ENCODE results near the gene GRM1.
"Not testable (repeated sequence)": the region's sequence is repeated elsewhere in the genome, so short reads cannot be mapped to it uniquely, and the experiment has no call there.

The GRM1 gene

DNA sequence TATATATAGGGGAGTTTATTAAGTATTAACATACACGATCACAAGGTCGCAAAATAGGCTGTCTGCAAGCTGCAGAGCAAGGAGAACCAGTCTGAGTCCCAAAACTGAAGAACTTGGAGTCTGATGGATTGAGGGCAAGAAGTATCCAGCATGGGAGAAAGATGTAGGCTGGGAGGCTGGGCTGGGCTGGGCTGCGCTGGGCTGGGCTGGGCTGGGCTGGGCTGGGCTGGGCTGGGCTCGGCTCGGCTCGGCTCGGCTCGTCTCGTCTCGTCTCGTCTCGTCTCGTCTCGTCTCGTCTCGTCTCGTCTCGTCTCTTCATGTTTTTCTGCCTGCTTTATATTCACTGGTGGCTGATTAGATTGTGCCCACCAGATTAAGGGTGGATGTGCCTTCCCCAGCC, 238.6 kb downstream of the GRM1 start:
- in situ Hi-C loops (cut with MboI; ENCODE audit: low sequenced_read_pairs): no loop called here

DNA sequence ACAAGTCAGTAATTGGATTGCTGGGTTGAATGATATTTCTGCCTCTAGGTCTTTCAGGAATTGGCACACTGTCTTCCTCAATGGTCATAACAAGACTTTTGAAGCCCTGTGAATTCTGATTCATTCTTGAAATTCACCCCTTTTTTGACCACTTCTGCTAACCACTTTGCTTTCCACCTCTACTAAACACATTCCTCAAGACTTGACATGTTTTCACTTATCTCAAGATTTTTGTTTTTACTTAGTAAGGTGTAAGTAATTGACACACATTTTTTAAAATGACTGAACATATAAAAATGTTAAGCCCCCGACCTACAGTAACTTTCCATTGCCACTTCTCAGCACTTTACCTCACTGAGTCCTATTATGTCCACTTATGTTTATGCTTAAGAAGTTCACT, 239.1 kb downstream of the GRM1 start:
- in situ Hi-C loops (cut with MboI; ENCODE audit: low sequenced_read_pairs): no loop called here

DNA sequence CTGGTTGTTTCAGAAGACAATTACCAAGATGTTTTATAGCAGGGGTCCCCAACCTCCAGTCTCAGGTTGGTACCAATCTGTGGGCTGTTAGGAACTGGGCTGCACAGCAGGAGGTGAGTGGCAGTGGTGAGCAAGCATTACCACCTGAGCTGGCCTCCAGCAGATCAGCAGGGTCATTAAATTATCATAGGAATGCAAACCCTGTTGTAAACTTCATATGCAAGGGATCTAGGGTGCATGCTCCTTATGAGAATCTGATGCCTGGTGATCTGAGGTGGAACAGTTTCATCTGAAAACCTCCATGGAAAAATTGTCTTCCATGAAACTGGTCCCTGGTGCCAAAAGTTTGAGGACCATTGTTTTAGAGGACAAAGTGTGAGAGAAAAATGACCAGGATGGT, 240.6 kb downstream of the GRM1 start:
- in situ Hi-C loops (cut with MboI; ENCODE audit: low sequenced_read_pairs): no loop called here

DNA sequence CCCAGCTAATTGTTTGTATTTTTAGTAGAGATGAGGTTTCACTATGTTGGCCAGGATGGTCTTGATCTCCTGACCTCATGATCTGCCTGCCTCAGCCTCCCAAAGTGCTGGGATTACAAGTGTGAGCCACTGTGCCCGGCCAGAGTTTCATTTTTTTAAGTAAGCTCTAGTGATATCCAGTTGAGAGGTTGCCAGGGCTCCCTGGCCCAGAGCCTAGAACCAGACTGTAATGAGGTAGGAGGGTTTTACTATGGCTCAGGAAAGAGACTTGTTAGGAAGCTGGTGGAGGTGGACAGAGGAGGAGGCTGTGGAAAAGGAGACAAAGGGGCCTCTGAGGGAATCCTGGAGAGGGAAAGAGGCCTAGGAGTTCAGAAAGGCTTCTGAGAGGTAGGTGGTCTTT, 242.3 kb downstream of the GRM1 start:
- in situ Hi-C loops (cut with MboI; ENCODE audit: low sequenced_read_pairs): not testable (repeated sequence)

DNA sequence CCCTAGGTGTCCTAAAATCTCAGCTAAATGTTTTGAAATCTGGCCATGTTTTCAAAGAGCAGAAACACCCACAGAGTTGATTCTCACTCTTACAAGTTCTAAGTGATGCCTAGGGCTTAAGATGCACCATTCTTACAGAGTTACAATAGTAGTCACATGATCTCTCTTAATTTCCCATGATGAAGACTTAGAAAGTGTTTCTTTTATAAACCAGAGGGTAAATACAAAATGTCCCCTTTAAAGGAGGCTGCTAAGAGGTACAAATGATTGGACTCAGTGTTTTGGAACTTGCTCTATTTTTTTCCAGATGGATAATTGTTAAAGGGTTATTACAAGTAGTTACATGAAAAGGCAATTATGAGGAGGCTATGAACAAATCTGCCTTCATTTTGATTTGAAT, 244.6 kb downstream of the GRM1 start:
- in situ Hi-C loops (cut with MboI; ENCODE audit: low sequenced_read_pairs): no loop called here

DNA sequence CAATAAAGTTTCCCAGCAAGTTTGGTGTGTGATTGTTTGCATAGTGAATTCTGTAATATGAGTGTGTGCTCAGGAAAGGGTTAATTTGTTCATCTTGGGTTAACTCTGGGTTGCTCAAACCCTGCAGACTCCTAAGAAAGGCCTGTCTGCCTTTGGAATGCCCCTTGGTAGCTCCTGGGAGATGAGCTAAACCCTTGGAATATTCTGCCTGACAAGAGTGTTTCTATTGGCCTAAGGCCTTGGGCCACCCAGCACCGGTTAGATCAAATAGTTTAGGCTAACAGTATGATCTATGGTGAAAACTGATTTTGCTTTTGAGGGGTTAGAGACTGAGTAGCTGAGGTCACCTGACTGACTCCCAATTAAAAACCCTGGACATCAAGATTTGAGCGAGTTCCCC, 248.3 kb downstream of the GRM1 start:
- in situ Hi-C loops (cut with MboI; ENCODE audit: low sequenced_read_pairs): no loop called here

DNA sequence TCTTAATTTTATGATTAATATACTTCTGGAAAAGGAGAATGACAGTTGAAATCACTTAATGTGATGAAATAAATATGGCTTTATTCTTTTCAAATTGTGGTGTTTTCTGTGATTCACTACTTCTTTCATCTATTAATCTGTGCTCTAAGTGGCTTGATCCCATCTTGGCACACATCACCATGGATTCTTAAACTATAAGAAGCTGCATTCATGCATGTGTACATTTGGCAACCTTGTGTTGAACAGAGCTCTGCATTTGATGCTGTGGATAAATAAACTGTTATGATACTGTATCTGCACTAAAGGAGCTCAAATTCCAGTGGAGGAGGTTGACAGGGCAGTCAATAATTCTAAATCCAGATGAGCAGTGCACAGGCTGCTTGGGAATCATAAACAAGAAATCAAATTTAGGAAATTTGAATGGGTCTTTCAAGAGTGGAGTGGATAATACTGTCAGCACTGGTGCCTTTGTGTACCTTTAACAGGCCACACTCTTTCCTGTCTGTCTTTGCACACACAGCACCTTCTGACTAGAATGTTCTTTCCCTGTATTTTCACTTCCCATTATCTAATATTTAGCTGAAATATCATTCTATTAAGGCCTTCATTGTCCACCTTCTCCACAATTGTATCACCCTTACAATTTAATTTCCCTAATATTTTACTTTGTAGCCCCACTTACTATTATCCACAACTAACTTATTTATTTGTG, 252.9 kb downstream of the GRM1 start:
- in situ Hi-C loops (cut with MboI; ENCODE audit: low sequenced_read_pairs): no loop called here

DNA sequence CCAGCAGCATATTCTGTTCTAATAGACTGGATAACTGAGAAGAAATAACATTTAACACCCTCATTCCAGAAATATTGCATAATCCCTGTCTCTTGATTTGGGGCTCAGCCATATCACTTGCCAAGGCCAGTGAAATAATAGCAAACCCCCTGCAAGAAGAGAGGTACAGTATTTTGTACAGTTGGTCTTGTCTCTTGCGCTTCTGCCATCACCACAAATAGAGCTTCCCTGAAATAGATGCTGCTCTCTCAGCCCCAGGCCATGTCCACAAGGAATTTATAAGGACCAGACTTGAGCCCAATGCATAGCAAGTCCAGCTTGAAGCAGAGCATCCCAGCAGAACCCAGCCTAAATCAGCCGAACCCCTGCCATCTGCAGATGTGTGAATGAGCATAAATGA, 254.0 kb downstream of the GRM1 start:
- in situ Hi-C loops (cut with MboI; ENCODE audit: low sequenced_read_pairs): no loop called here

DNA sequence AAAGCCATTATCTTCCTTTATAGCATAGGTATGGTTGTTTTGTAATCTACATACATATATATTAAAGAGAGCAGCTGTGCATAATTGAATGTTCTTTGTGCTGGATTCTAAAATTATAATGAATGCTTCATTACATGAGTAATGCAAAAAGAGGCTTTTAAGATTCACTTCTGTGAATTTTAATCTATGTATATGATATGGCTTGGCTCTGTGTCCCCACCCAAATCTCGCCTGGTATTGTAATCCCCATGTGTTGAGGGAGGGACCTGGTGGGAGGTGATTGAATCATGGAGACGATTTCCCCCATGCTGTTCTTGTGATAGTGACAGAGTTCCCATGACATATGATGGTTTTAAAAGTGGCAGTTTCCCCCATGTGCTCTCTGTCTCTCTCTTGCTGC, 255.4 kb downstream of the GRM1 start:
- in situ Hi-C loops (cut with MboI; ENCODE audit: low sequenced_read_pairs): no loop called here

DNA sequence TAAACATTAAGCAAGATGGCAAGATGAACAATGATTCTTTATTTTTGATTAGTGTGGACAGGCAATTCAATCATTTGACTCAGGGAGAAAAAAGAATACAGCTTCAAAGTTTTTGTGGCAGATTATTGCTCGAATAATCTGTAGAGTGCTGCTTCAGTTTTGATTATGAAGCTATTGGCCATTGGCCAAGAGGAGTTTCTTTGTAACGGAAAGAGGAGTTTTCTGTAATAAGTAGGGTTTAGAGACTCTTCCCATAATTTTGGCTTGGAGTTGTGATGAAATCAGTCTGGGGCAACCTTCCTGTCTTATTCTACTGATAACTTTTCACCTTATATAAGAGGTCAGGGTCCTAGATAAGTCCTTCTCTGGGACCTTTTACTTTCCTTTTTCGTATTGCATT, 258.1 kb downstream of the GRM1 start:
- in situ Hi-C loops (cut with MboI; ENCODE audit: low sequenced_read_pairs): no loop called here

DNA sequence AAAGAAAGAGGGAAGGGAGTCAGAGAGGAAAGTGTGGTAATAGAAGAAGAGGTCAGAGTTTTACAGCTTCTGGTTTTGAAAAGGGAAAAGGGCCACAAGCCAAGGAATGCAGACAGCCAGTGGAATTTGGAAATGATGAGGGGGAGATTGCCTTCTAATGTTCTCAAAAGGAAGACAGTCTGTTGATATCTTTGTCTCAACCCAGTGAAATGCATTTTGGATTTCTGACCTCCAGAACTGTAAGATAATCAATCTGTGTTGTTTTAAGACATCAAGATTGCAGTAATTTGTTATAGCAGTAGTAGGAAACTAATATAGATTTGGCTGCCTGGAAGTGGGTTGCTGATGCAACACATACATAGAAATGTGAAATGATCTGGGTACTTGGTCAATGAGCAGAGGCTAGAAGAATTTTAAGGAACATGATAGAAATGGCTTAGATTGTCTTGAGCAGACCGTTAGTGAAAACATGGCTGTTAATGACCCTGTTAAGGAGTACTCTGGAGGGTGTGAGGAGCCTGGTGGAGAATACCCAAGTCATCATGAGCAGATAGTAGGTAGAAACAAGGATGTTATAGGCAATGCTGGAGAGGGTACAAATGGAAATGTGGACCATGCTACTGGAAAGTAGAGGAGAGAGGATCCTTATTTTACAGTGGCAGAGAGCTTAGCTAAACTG, 259.0 kb downstream of the GRM1 start:
- in situ Hi-C loops (cut with MboI; ENCODE audit: low sequenced_read_pairs): no loop called here

DNA sequence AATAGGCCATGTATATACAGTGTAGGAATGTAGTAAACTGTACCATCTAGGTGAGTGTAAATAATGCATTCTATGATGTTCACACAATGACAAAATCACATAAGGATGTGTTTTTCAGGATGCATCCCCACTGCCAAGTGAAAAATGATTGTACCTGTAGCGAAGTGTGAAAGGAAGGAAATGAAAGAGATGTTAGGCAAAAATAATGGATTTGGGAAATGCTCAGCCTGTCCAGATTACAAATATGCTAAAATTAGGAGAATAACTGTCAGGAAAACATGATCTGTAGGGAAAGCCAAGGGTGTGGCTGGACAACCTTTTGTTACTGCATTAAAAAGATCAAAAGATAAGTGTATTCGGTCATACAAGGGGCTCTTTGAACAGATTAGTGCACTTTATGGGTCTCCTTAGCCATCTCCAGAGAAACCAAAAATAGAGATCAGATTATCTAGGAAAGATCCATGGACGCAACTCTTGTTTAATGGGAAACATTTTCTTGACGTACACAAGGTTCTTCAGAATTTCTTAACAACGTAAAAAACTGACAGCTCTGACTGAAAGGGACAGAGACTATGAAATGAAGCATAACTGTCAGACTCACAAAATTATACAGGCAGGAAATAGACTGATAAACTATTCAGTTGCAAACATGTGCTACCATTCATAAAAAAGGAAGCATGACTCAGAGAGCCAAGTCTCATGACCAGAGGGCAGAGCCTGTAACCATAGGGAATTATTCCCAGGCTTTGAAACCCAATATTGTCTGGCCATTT, 261.1 kb downstream of the GRM1 start:
- in situ Hi-C loops (cut with MboI; ENCODE audit: low sequenced_read_pairs): no loop called here

DNA sequence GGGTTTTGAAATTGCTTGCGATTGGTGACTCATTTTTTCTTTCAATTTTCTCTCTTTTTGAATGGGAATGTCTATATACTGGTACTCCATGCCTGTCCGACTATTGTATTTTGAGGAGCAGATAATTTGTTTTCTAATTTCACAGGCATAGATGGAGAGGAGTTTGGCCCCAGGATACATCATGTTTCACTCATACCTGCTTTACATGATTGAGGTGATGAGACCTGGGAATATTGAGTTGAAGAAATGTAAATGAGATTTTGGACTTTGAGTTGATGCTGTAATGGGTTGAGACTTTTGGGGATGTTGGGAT, 261.7 kb downstream of the GRM1 start:
- in situ Hi-C loops (cut with MboI; ENCODE audit: low sequenced_read_pairs): no loop called here

DNA sequence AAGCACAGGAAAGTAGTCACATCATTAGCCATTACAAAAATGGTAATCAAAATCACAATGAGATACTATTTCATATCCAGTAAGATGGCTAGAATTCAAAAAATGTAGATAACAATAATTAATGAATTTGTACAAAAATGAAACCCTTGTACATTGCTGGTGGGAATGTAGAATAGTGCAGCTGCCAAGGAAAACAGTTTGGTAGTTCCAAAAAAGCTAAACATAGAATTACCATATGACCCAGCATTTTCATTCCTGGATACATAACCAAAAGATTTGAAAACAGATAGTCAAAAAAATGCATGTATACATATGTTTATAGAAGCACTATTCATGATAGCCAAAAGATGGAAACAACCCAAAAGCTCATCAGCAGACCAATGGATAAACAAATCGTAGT, 263.6 kb downstream of the GRM1 start:
- in situ Hi-C loops (cut with MboI; ENCODE audit: low sequenced_read_pairs): no loop called here

DNA sequence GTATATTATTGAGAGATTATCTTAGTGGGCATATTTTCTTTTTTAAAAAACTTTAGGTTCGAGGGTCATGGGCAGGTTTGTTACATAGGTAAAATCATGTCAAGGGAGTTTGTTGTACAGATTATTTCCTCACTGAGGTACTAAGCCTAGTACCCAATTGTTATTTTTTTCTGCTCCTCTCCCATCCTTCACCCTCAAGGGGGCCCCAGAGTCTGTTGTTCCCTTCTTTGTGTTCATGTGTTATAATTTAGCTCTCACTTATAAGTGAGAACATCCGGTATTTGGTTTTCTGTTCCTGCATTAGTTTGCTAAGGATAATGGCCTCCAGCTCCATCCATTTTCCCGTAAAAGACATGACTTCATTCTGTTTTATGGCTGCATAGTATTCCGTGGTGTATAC, 266.8 kb downstream of the GRM1 start:
- in situ Hi-C loops (cut with MboI; ENCODE audit: low sequenced_read_pairs): no loop called here

DNA sequence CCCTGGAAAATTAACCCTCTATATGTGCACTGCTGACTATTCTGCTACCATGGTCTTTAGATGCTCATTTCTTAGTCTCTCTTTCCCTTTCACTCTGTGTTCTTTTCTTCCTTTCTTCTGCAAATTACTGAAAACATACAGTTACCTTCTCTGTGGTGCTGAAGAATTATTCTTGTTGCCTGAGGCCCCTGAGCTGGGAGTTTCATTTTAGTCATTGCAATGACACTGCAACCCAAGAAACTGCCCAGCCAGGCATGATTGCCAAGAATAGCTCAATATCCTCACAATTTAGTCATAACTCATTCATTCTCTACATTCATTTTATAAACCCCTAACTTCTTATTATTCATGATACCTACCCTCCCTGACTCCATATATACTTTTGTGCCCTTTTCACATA, 269.0 kb downstream of the GRM1 start:
- in situ Hi-C loops (cut with MboI; ENCODE audit: low sequenced_read_pairs): no loop called here

DNA sequence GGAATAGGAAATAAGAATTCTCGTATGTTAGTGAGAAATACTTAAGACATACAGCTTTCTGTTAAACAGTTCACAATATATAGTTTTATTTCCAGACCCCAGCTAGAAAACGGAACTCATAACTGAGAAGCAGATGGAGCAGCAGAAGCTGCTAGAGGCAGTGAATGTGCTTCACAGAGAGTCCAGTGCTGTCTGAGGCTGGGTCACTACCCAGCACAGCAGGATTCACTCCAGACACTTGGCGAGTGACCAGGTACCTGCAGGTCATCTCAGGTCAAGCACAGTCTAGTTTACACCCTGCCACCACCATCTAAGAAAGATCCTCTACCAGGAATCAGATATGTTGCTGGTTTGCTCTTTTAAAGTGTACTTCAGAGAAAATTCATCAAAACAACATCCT, 271.7 kb downstream of the GRM1 start:
- in situ Hi-C loops (cut with MboI; ENCODE audit: low sequenced_read_pairs): no loop called here

DNA sequence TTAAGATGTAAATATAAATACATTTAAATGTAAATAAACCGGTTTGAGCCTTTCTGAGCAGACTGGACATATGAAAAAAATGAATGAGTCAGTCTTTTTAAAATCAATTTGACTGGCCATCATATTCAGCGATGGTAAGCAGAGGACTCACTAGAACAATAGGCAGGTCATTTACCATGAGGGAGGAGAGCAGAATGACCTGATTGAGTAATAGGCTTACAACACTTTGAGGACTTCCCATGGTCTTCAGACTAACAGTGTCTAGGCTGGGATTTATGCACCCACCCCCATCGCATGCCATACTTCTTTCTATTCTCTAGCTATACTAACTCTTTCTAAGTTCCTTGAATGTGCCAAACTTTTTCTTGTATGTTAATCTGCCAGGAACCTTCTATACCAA, 272.9 kb downstream of the GRM1 start:
- in situ Hi-C loops (cut with MboI; ENCODE audit: low sequenced_read_pairs): no loop called here

DNA sequence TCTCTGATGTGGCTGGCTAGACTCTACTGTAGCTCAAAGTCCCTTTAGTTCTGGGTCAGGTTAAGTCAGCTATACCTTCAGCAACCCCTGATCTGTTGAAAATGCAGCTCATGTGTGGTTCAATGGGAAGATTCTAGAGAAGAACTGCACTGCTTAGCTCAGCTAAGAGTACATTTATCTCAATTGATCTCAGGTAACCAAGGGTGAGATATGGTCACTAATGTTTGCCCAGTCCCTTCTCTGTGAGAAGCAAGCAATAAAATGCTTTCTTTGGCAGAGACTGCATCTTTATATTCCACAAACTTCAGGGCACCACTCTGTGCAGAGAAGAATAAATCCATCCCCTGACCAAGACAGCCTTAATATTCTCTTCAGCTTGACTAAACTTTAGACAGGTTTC, 274.1 kb downstream of the GRM1 start:
- in situ Hi-C loops (cut with MboI; ENCODE audit: low sequenced_read_pairs): no loop called here

DNA sequence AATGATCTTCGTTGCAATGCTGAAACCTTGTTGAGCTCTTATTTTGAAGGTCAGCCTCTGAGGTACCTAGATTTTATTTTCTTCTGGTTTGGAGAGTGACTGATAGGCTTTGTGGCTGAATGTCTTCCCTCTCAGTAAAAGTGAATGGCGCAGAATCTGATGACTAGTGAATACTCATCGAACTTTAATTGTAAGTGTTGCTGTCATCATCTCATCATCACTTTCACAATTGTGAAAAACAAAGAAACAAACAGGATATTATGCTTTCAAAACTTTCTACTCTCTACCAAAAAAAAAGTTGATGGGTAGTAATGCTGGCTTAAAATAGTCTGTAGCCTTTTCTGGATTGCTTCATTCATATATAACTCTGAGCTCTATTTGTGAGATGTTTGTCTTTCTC, 275.3 kb downstream of the GRM1 start:
- in situ Hi-C loops (cut with MboI; ENCODE audit: low sequenced_read_pairs): no loop called here

DNA sequence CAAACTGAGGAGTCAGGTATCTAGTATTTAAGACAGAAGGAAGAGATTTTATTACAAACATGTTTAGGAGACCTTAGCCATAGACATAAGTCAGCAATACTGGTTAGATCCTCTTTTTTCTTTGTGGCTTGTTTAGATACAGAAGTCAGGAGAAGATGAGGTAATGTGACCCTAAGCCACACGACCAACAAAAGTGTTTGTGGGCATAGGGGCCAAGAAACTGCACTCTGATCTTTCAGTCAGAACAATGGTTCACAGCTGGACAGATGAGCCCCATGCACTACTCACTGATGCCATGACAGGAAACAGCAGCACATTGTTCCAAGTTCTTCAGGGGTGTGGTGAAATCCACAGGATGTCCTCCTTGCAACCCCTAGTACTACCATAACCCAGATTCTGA, 276.2 kb downstream of the GRM1 start:
- in situ Hi-C loops (cut with MboI; ENCODE audit: low sequenced_read_pairs): no loop called here

DNA sequence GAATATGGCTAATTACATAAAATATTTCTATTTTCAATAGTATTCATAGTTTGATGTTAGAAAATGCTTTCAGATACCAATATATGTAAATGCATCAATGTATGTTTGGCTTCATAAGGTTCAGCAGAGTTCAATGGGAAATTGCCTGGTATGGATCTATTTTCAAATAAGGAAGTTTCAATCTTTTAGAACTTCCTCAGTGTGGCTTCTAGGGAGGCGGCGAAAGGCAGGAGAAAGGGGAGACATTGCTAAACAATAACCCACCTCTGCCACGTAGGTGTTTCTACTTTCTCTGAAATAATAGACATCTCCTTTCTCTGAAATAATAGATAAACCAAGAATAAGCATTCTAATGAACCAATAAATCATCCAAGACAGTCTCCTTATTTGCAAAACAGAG, 277.1 kb downstream of the GRM1 start:
- in situ Hi-C loops (cut with MboI; ENCODE audit: low sequenced_read_pairs): no loop called here
